Upper lobe of right lung (tissue), 1 donor: ENCODE data around the gene PMP22. TPM values are rescaled to one million over a fixed set of nuclear protein-coding genes. Genes with fewer than 3 reads are reported as not detected.

Experiments used
- ATAC-seq: fragments of 200-7000 bp; cut with Tn5 transposase; one replicate; pipeline ENCODE4 v1.9.1; 2020; ENCODE audit warnings: mild to moderate bottlenecking, moderate library complexity
- DNase-seq: peaks from one replicate; pipeline ENCODE4 v3.0.0-alpha.2; 2020
- H3K27ac ChIP-seq: fragments of 200-600 bp; one replicate; pipeline ENCODE4 v1.8.0; 2022
- H3K27me3 ChIP-seq: fragments of 200-600 bp; one replicate; pipeline ENCODE4 v1.8.0; 2022; ENCODE audit warnings: mild to moderate bottlenecking
- H3K36me3 ChIP-seq: fragments of 200-600 bp; one replicate; pipeline ENCODE4 v1.8.0; 2022
- H3K4me1 ChIP-seq: fragments of 200-600 bp; one replicate; pipeline ENCODE4 v1.8.0; 2022
- H3K4me3 ChIP-seq: fragments of 200-600 bp; one replicate; pipeline ENCODE4 v1.8.0; 2022; ENCODE audit warnings: mild to moderate bottlenecking
- H3K9me3 ChIP-seq: fragments of 200-600 bp; one replicate; pipeline ENCODE4 v1.8.0; 2022
- CTCF ChIP-seq: fragments of 200-600 bp; IDR thresholded peaks from one replicate; pipeline ENCODE4 v1.8.0; 2022; ENCODE audit warnings: antibody characterized with exemption
- intact Hi-C: fragments of 100-400 bp; cut with DNase I; formaldehyde crosslinking; loops from one replicate; pipeline ENCODE4 v1.11.0; 2022
- total RNA-seq: library from RNA; stranded (reverse); fragmentation: NEBNext Ultra II Directional; extraction: Animal tissue kit (Norgen Biotek cat#: 25700); gene quantifications from one replicate; pipeline ENCODE4 v1.2.1, GENCODE V29; 2021
- donor health status: DM: no; HTN: yes; CAD: no; lungs with severe emphysema.

Gene PMP22
- total RNA-seq, 1 donor from 2014 or later = 157 TPM

- Histone ChIP-seq H3K9me3 (no peaks in the 10 kb centered on the region), H3K27me3 (no peaks in the 10 kb centered on the region), H3K27ac (no peak overlapping the region), H3K4me3 (no peak overlapping the region), H3K4me1 (peaks cover 7% of the 10 kb centered on the region), H3K36me3 (no peaks in the 10 kb centered on the region)
- ATAC-seq (no peak), DNase-seq (no peak)
- no peak for TF ChIP-seq CTCF
- intact Hi-C loops = no loop called here
These were observed 19.4 kb upstream of the PMP22 start for GRCh38 chr17:15284537-15284936.

GRCh38 chr17:15284107-15284506 is 19.0 kb upstream of the PMP22 start:
- Histone ChIP-seq H3K4me1 (peaks cover 7% of the 10 kb centered on the region), H3K27ac (no peak overlapping the region), H3K27me3 (no peaks in the 10 kb centered on the region), H3K36me3 (no peaks in the 10 kb centered on the region), H3K4me3 (no peak overlapping the region), H3K9me3 (no peaks in the 10 kb centered on the region)
- DNase-seq (no peak), ATAC-seq (no peak)
- TF ChIP-seq CTCF = no peak
- intact Hi-C loops = no loop called here

GRCh38 chr17:15281909-15282308 is 16.8 kb upstream of the PMP22 start:
- H3K27me3 ChIP-seq = no peaks in the 10 kb centered on the region
- DNase-seq (no peak), ATAC-seq (no peak)
- no peaks in the 10 kb centered on the region for H3K4me1 ChIP-seq
- no peak for TF ChIP-seq CTCF
- intact Hi-C loops = no loop called here
- H3K4me3 ChIP-seq = no peak overlapping the region
- H3K27ac ChIP-seq = no peak overlapping the region
- H3K36me3 ChIP-seq = no peaks in the 10 kb centered on the region
- no peaks in the 10 kb centered on the region for H3K9me3 ChIP-seq

- Histone ChIP-seq H3K4me3 (no peak overlapping the region), H3K9me3 (no peaks in the 10 kb centered on the region), H3K36me3 (no peaks in the 10 kb centered on the region), H3K4me1 (no peaks in the 10 kb centered on the region), H3K27ac (no peak overlapping the region), H3K27me3 (no peaks in the 10 kb centered on the region)
- ATAC-seq = no peak
- intact Hi-C loops = no loop called here
- no peak for TF ChIP-seq CTCF
- no peak for DNase-seq
These were observed 13.9 kb upstream of the PMP22 start for GRCh38 chr17:15278924-15279477.

- H3K4me3 ChIP-seq = no peak overlapping the region
- intact Hi-C loops = no loop called here
- no peaks in the 10 kb centered on the region for H3K27me3 ChIP-seq
- H3K36me3 ChIP-seq = no peaks in the 10 kb centered on the region
- no peaks in the 10 kb centered on the region for H3K9me3 ChIP-seq
- H3K4me1 ChIP-seq = peaks cover 5% of the 10 kb centered on the region
- DNase-seq (no peak), ATAC-seq (no peak)
- no peak overlapping the region for H3K27ac ChIP-seq
- TF ChIP-seq CTCF = no peak
These were observed 13.3 kb upstream of the PMP22 start for GRCh38 chr17:15278380-15278779.

GRCh38 chr17:15274017-15274416 is 8.9 kb upstream of the PMP22 start:
- Histone ChIP-seq H3K9me3 (no peaks in the 10 kb centered on the region), H3K27ac (no peak overlapping the region), H3K27me3 (no peaks in the 10 kb centered on the region), H3K4me3 (no peak overlapping the region), H3K36me3 (no peaks in the 10 kb centered on the region), H3K4me1 (peaks cover 19% of the 10 kb centered on the region)
- no peak for DNase-seq
- ATAC-seq = peak; percentile 61
- intact Hi-C loops = no loop called here
- TF ChIP-seq CTCF = no peak
